ENCODE results near the gene SVBP.

SVBP gene

GRCh38 chr1:42765269-42765668 is 51.9 kb downstream of the SVBP start:
- peak; percentile 10 for DNase-seq (ENCODE audit: low spot score)

GRCh38 chr1:42762269-42762668 is 54.9 kb downstream of the SVBP start:
- no peak for DNase-seq (ENCODE audit: low spot score)

- no peak for DNase-seq (ENCODE audit: low spot score)
These were observed 55.6 kb downstream of the SVBP start for GRCh38 chr1:42761567-42761966.

- no peak for DNase-seq (ENCODE audit: low spot score)
These were observed 58.1 kb downstream of the SVBP start for GRCh38 chr1:42759114-42759513.

GRCh38 chr1:42758641-42759040 is 58.6 kb downstream of the SVBP start:
- DNase-seq (ENCODE audit: low spot score): no peak

- DNase-seq (ENCODE audit: low spot score): no peak
These were observed 59.3 kb downstream of the SVBP start for GRCh38 chr1:42757892-42758275.

All from pons (tissue), 1 donor.